B cell (primary cell): ENCODE measurements around the gene PCDH1. TPM values are rescaled to one million over a fixed set of nuclear protein-coding genes. Genes with fewer than 3 reads are reported as not detected.

Experiments
- ATAC-seq: fragments of 200-7000 bp; cut with Tn5 transposase; one replicate; pipeline ENCODE4 v1.10.0; 2021; ENCODE audit warnings: low read depth, mild to moderate bottlenecking, moderate number of reproducible peaks, moderate library complexity
- CTCF ChIA-PET: fragments of 350-600 bp; sonication (Branson Sonifier 250); formaldehyde crosslinking; loops from one replicate; lab custom pipeline; 2021; ENCODE audit warnings: antibody characterized with exemption, inconsistent platforms; lab: Charles Lee
- POLR2A ChIA-PET: fragments of 350-600 bp; sonication (Branson Sonifier 250); formaldehyde crosslinking; loops from one replicate; lab custom pipeline; 2021; ENCODE audit warnings: antibody characterized with exemption; lab: Charles Lee
- DNase-seq: peaks from one replicate; pipeline ENCODE4 v3.0.0; 2013
- H2AFZ ChIP-seq: 2 replicates; pipeline ENCODE4 v1.6.1; 2012; ENCODE audit warnings: mild to moderate bottlenecking, low read depth, low read length; ENCODE audit not compliant: insufficient read depth, poor library complexity, severe bottlenecking
- H3K27ac ChIP-seq, 2 donors: 1 replicate in 1 of 2; 2 replicates in 1 of 2; pipeline ENCODE4 v1.5.1; 2012 to 2013; ENCODE audit warnings: low read length in 2 of 2, mild to moderate bottlenecking in 2 of 2, moderate library complexity in 1 of 2
- H3K27me3 ChIP-seq, 4 experiments: fragments of 200-600 bp in 1 of 4; sonication (generic) in 1 of 4; replicated peaks in 1 of 4; 1 replicate in 2 of 4; 2 replicates in 2 of 4; pipeline versions ENCODE4 v1.6.1 to v1.7.0; 2013 to 2016; ENCODE audit warnings: low read length in 3 of 4, mild to moderate bottlenecking in 2 of 4, mixed read lengths in 1 of 4, moderate library complexity in 1 of 4; ENCODE audit not compliant: insufficient read depth in 4 of 4, control insufficient read depth in 3 of 4; ENCODE audit errors: control extremely low read depth in 1 of 4
- H3K36me3 ChIP-seq, 2 experiments: replicated peaks in 1 of 2; 1 replicate in 1 of 2; 2 replicates in 1 of 2; pipeline versions ENCODE4 v1.6.1 to v1.7.1; 2013; ENCODE audit warnings: low read length in 1 of 2; ENCODE audit not compliant: insufficient read depth in 2 of 2, control insufficient read depth in 1 of 2; ENCODE audit errors: control extremely low read depth in 1 of 2, extremely low read depth in 1 of 2
- H3K4me1 ChIP-seq, 2 donors: fragments of 200-600 bp in 1 of 2; sonication (generic) in 1 of 2; 1 replicate in 1 of 2; 2 replicates in 1 of 2; pipeline versions ENCODE4 v1.5.1 to v1.6.1; 2013 to 2017; ENCODE audit warnings: low read length in 2 of 2; ENCODE audit not compliant: control insufficient read depth in 2 of 2, insufficient read depth in 2 of 2
- H3K4me2 ChIP-seq: replicated peaks from 2 replicates; pipeline ENCODE3; 2012; ENCODE audit warnings: mild to moderate bottlenecking, low read depth, low read length; ENCODE audit not compliant: poor library complexity, severe bottlenecking
- H3K4me3 ChIP-seq, 5 experiments: fragments of 200-600 bp in 1 of 5; sonication (generic) in 1 of 5; 1 replicate in 3 of 5; 2 replicates in 2 of 5; pipeline versions ENCODE4 v1.5.1 to v1.7.0; 2011 to 2016; ENCODE audit warnings: low read length in 4 of 5, mild to moderate bottlenecking in 4 of 5, low read depth in 2 of 5, control low read depth in 1 of 5, moderate library complexity in 1 of 5; ENCODE audit not compliant: insufficient read depth in 1 of 5; ENCODE audit errors: control extremely low read depth in 1 of 5, extremely low read depth in 1 of 5
- H3K79me2 ChIP-seq: fragments of 200-600 bp; sonication (generic); one replicate; pipeline ENCODE4 v1.6.0; 2016; ENCODE audit warnings: low read length; ENCODE audit not compliant: control insufficient read depth, insufficient read depth
- H3K9ac ChIP-seq: fragments of 200-600 bp; sonication (generic); 2 replicates; pipeline ENCODE4 v1.6.1; 2017; ENCODE audit warnings: mild to moderate bottlenecking, low read length, moderate library complexity
- H3K9me3 ChIP-seq, 3 donors: one replicate each; pipeline versions ENCODE4 v1.6.1 to v1.7.1; 2013; ENCODE audit warnings: low read length in 2 of 3; ENCODE audit not compliant: control insufficient read depth in 2 of 3, insufficient read depth in 1 of 3; ENCODE audit errors: control extremely low read depth in 1 of 3
- H4K20me1 ChIP-seq: 2 replicates; pipeline ENCODE4 v1.6.0; 2012; ENCODE audit warnings: mild to moderate bottlenecking, low read length; ENCODE audit not compliant: insufficient read depth, control insufficient read depth, poor library complexity, severe bottlenecking
- H3K27ac Mint-ChIP-seq: one replicate; pipeline ENCODE4 v1.8.0; 2021; ENCODE audit warnings: mixed read lengths
- H3K27me3 Mint-ChIP-seq: one replicate; pipeline ENCODE4 v1.8.0; 2021; ENCODE audit warnings: mixed read lengths
- H3K4me1 Mint-ChIP-seq: one replicate; pipeline ENCODE4 v1.8.0; 2021; ENCODE audit warnings: mixed read lengths
- H3K4me3 Mint-ChIP-seq: one replicate; pipeline ENCODE4 v1.8.0; 2021; ENCODE audit warnings: mixed read lengths
- H3K9me3 Mint-ChIP-seq: one replicate; pipeline ENCODE4 v1.8.0; 2022; ENCODE audit warnings: mixed read lengths; ENCODE audit not compliant: insufficient read depth
- CTCF ChIP-seq: fragments of 200-600 bp; IDR thresholded peaks from one replicate; pipeline ENCODE4 v1.8.0; 2022; ENCODE audit warnings: antibody characterized with exemption, mild to moderate bottlenecking
- EZH2 ChIP-seq: IDR thresholded peaks from 2 replicates; pipeline ENCODE4 v1.6.1; 2012; ENCODE audit warnings: borderline replicate concordance, low read depth, mild to moderate bottlenecking, moderate library complexity, low read length; ENCODE audit not compliant: insufficient read depth, poor library complexity, severe bottlenecking
- WGBS: methylation state at CpG from one replicate; pipeline ENCODE4 v1.1.5; 2013; ENCODE audit warnings: missing lambda C conversion rate; ENCODE audit not compliant: insufficient coverage; 5-methylcytosine and 5-hydroxymethylcytosine counted together
- intact Hi-C: fragments of 100-400 bp; cut with micrococcal nuclease; formaldehyde crosslinking; loops from one replicate; pipeline ENCODE4 v1.10.0; 2022
- polyA plus RNA-seq: library from polyadenylated mRNA; depleted of rRNA; stranded (reverse); fragments of >200 nt; gene quantifications from 2 replicates; pipeline ENCODE4 v1.2.3, GENCODE V29; 2012
- total RNA-seq, 2 donors: library from RNA; stranded (reverse); fragments of 120-200 nt in 1 of 2; gene quantifications; 1 replicate in 1 of 2; 2 replicates in 1 of 2; pipeline versions ENCODE4 v1.2.3 to v1.2.4, GENCODE V29; 2013 to 2022

PCDH1 gene
- total and polyA plus RNA-seq, 2 donors (not counting 1 experiment from before 2014, with no cell fraction given), result 0.06 TPM; not detected in 1

- peaks cover 0 to 41% (median 12%) of the 10 kb centered on the region in 4 experiments for H3K27me3 ChIP-seq
- POLR2A ChIA-PET, result no interaction called here
- no peak overlapping the region for H3K9ac ChIP-seq
- no peak overlapping the region for H3K4me3 ChIP-seq
- ATAC-seq (no peak), DNase-seq (no peak)
- H3K4me1 ChIP-seq, result peaks cover 4 to 5% of the 10 kb centered on the region in 2 donors
- H3K4me1 Mint-ChIP-seq, result peaks cover 4% of the 10 kb centered on the region
- CTCF ChIA-PET, result interaction anchor here (1.0 to 2.2 kb wide), 2 partner anchors 8 to 188 kb away, joined by 4 to 5 read pairs; no protein-coding TSS in a partner anchor
- no peak overlapping the region for H3K27ac ChIP-seq
- peaks cover 0 to 2% (median 0%) of the 10 kb centered on the region in 3 donors for H3K9me3 ChIP-seq
- intact Hi-C loops, result no loop called here
- no peak overlapping the region for H3K27ac Mint-ChIP-seq
- TF ChIP-seq EZH2 (no peak), CTCF (no peak)
- no peaks in the 10 kb centered on the region for H3K9me3 Mint-ChIP-seq
- no peaks in the 10 kb centered on the region for H3K36me3 ChIP-seq
- H3K4me2 ChIP-seq, result no peak overlapping the region
- no peak overlapping the region for H2AFZ ChIP-seq
- no peaks in the 10 kb centered on the region for H4K20me1 ChIP-seq
- H3K4me3 Mint-ChIP-seq, result no peak overlapping the region
- peaks cover 67% of the 10 kb centered on the region for H3K27me3 Mint-ChIP-seq
- no peaks in the 10 kb centered on the region for H3K79me2 ChIP-seq
- 67% methylated on average over 4 of the region's 4 CpGs for WGBS
Observed at GRCh38 chr5:141870871-141871270, 7.3 kb downstream of the PCDH1 start.

DNA sequence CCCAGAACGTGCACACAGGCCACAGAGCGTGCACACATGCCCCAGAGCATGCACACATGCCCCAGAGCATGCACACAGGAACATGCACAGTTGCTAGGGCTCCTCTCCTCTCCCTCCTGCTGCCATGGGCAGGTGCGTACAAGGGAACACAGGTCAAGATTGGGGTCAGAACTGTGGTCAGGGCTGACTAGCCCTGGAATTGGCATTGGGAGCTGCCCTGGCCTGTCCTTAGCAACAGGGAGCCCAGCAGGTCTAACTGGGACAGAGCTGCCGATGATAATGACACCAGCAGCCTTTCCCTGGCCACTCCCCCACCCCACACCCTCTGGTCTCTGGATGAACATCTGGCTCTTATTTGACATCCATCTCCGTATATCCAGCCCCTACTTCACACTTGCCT lies 8.0 kb downstream of the PCDH1 start:
- no peaks in the 10 kb centered on the region for H3K4me1 Mint-ChIP-seq
- intact Hi-C loops, result no loop called here
- Histone ChIP-seq H3K79me2 (no peaks in the 10 kb centered on the region), H3K27me3 (peaks cover 0 to 35% (median 9%) of the 10 kb centered on the region in 4 experiments), H3K9me3 (peaks cover 0 to 2% (median 0%) of the 10 kb centered on the region in 3 donors), H3K27ac (no peak overlapping the region), H3K9ac (no peak overlapping the region), H3K4me2 (no peak overlapping the region), H2AFZ (no peak overlapping the region), H4K20me1 (no peaks in the 10 kb centered on the region), H3K4me3 (no peak overlapping the region), H3K4me1 (no peaks in the 10 kb centered on the region), H3K36me3 (no peaks in the 10 kb centered on the region)
- H3K27me3 Mint-ChIP-seq, result peaks cover 64% of the 10 kb centered on the region
- ChIA-PET CTCF (interaction anchor here (1.0 to 2.2 kb wide), 3 partner anchors 9 to 187 kb away, joined by 4 to 5 read pairs (median 4); no protein-coding TSS in a partner anchor), POLR2A (no interaction called here)
- DNase-seq (no peak), ATAC-seq (no peak)
- 82% methylated on average over 3 of the region's 5 CpGs for WGBS
- no peak overlapping the region for H3K27ac Mint-ChIP-seq
- no peaks in the 10 kb centered on the region for H3K9me3 Mint-ChIP-seq
- no peak for TF ChIP-seq EZH2
- no peak for TF ChIP-seq CTCF
- H3K4me3 Mint-ChIP-seq, result no peak overlapping the region
